Stimulated activated CD4-positive, alpha-beta T cell treated with anti-CD3 and anti-CD28 coated beads, Interleukin-4, amount 100 ng/mL, for 1 hour (primary cell): ENCODE results near the gene TTLL12.

ENCODE experiments used
- DNase-seq: peaks from one replicate; pipeline ENCODE4 v3.0.0-alpha.2; 2020

Gene TTLL12

DNA sequence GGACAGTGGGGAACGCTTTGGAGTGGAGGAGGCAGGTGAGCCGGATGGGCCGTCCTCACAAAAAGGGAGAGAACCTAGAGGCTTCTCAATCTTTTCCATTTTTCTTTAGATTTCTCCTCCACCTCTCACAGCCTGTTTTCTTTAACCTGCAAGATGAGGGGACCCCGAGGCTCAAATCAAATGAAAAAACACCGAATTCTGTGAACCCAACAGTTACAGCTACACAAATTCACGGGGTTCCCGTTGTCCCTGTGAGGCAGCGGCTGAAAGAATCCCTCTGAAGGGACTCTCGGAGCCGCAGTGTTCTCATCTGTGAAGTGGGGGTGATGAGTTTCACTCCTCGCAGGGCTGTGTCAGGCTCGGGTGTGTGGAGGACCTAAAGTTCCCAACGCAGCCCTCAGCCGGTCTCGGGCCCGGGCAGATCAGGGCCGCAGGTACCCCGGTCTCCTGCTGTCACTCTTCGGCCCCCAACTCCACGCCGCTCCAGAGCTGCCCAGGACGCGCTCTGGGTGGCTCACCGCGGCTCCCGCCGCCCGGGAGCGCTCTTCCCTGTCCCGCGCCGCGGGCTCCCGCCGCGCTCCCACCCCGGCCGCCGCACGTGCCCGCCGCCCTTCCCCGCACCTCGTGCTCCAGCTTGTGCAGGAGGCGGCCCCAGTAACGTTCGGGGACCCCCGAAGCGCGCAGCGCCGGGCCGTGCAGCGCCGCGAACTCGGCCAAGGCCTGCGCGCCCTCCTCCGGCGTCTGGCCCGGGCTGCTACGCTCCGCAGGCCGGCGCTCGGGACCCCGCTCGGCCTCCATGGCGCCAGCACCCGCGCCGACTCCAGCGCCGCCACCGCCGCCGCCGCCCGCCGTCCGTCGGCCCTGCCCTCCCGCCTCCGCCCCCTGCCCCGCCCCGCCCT, at the start of gene TTLL12:
TSS of gene TTLL12 (minus strand) at position 863 of the 899 bp plus-strand sequence. CDS start at position 798, 65 bp downstream.
- DNase-seq = peak; percentile 65

- no peak for DNase-seq
Observed at GRCh38 chr22:43235445-43236409, 48.8 kb upstream of the TTLL12 start.

GRCh38 chr22:43234264-43234988, 47.5 kb upstream of the TTLL12 start:
- DNase-seq = no peak

GRCh38 chr22:43233529-43233928, 46.6 kb upstream of the TTLL12 start:
- no peak for DNase-seq

GRCh38 chr22:43232445-43232844, 45.5 kb upstream of the TTLL12 start:
- DNase-seq = no peak

DNA sequence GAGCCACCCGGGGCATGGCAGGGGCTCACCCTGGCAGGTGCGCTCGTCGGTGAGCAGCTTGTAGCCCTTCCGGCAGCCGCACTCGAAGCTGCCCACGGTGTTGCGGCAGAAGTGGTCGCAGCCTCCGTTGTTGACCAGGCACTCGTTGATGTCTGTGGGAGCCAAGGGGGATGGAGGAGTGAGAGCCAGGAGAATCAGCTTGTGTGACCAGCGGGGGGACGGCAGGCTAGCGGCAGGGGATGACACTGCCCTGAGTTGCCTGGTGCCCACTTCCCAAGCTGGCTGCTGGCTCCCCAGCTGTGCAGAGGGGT, 44.7 kb upstream of the TTLL12 start:
- DNase-seq = no peak

GRCh38 chr22:43230971-43231723, 44.2 kb upstream of the TTLL12 start:
- DNase-seq = peak; percentile 67

GRCh38 chr22:43230571-43230970, 43.6 kb upstream of the TTLL12 start:
- DNase-seq = no peak

- no peak for DNase-seq
Observed at GRCh38 chr22:43228863-43229262, 41.9 kb upstream of the TTLL12 start.

DNA sequence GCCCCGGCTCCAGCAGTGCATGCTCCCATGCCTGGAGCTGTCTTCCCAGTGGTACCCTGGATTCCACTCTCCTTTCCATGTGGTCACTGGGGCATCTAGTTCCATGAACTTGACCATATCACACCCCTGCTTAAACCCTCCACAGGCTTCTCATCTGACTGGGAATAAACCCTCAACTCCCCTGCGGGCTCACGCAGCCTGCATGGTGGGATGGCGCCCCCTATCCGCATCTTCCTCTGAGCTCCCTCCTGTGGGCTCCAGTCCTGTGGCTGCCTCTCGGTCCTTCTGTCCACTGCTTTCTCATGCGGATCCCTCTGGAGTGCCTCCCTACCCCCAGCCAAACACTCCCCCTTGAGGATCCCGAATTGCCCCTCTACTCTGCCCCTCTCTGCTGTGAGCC, 41.4 kb upstream of the TTLL12 start:
- DNase-seq = peak; percentile 21

DNA sequence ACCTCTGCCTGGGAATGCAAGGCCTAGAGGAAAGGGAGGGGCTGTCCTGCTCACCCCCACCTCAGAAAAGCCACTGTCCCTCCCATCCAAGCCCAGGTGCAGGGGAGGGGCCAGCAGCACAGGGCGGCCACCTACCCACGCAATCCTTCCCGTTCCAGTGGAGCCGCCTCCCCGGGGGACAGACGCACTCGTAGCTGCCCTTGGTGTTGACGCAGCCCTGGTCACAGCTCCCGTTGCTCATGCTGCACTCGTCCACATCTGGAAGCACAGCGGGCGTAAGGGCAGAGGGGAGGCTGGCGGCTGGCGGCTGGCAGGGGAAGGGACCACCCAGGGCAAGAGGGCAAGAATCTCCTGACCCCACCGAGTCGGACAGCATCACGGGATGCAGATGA, 40.3 kb upstream of the TTLL12 start:
- DNase-seq = no peak

- no peak for DNase-seq
Observed at GRCh38 chr22:43226377-43227238, 39.7 kb upstream of the TTLL12 start.

GRCh38 chr22:43225609-43226008, 38.7 kb upstream of the TTLL12 start:
- DNase-seq = no peak

DNA sequence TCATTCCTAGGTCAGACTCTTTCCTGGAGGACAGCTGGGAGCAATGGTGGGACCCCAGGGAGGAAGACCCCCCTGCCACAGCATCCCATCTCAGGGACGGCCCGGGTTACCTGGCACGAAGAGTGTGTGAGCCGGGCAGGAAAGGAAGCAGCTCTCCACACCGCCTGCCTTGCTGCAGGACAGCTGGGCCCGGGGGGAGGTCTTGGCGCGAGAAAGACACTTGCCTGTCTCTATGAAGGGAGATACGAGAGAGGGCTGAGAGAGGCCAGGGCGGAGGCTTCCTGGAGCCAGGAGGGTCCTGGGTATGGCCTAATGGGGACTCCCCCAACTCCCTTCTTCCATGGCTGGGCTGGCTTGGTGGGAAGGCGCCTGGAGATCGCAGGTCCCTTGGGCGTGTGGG, 36.1 kb upstream of the TTLL12 start:
- DNase-seq = no peak

DNA sequence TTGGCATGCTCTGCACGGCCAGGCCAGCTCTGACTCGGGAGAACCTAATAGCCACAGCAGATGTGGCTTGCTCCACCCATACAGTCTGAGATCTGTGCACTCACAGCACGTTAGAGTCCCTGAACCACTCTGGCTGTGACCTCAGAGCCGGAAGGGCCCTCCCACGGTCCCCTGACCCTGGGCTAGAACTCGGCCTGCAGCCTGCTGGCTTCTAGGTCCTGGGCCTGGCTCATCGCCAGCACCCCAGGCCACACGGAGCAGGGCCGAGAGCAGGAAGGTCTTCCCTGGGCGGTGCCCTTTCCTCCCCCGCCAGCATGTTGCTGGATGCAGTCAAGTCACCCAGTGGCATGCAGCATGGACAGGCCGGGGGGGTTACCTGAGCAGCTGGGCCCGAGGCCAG, 35.3 kb upstream of the TTLL12 start:
- no peak for DNase-seq

GRCh38 chr22:43220625-43221380, 33.9 kb upstream of the TTLL12 start:
- DNase-seq = no peak

- no peak for DNase-seq
Observed at GRCh38 chr22:43218786-43219185, 31.9 kb upstream of the TTLL12 start.

GRCh38 chr22:43217285-43218030, 30.5 kb upstream of the TTLL12 start:
- DNase-seq = no peak

DNA sequence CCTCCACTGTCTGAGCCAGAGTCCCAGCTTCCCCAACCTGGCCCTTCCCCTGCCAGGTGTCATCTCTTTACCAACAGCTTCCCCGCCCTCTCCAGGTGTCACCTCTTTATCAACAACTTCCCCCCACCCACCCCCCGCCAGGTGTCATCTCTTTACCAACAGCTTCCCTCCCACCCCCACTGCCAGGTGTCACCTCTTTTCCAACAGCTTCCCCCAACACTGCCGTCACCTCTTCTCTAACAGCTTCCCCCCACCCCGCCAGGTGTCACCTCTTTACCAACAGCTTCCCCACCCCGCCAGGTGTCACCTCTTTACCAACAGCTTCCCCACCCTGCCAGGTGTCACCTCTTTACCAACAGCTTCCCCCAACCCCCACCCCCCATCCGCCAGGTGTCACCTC, 29.8 kb upstream of the TTLL12 start:
- no peak for DNase-seq

GRCh38 chr22:43213962-43214361, 27.0 kb upstream of the TTLL12 start:
- no peak for DNase-seq
